HG03378 (cell line): ENCODE results near the gene ANKRD9.
"Not testable (repeated sequence)": the region's sequence is repeated elsewhere in the genome, so short reads cannot be mapped to it uniquely, and the experiment has no call there.

ENCODE experiments used
- ATAC-seq: cut with Tn5 transposase; IDR thresholded peaks from one replicate; pipeline ENCODE4 v1.9.1; 2021; ENCODE audit warnings: mild to moderate bottlenecking, moderate library complexity; ENCODE audit not compliant: unreplicated experiment

Gene ANKRD9, protein sequence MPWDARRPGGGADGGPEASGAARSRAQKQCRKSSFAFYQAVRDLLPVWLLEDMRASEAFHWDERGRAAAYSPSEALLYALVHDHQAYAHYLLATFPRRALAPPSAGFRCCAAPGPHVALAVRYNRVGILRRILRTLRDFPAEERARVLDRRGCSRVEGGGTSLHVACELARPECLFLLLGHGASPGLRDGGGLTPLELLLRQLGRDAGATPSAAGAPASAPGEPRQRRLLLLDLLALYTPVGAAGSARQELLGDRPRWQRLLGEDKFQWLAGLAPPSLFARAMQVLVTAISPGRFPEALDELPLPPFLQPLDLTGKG

DNA sequence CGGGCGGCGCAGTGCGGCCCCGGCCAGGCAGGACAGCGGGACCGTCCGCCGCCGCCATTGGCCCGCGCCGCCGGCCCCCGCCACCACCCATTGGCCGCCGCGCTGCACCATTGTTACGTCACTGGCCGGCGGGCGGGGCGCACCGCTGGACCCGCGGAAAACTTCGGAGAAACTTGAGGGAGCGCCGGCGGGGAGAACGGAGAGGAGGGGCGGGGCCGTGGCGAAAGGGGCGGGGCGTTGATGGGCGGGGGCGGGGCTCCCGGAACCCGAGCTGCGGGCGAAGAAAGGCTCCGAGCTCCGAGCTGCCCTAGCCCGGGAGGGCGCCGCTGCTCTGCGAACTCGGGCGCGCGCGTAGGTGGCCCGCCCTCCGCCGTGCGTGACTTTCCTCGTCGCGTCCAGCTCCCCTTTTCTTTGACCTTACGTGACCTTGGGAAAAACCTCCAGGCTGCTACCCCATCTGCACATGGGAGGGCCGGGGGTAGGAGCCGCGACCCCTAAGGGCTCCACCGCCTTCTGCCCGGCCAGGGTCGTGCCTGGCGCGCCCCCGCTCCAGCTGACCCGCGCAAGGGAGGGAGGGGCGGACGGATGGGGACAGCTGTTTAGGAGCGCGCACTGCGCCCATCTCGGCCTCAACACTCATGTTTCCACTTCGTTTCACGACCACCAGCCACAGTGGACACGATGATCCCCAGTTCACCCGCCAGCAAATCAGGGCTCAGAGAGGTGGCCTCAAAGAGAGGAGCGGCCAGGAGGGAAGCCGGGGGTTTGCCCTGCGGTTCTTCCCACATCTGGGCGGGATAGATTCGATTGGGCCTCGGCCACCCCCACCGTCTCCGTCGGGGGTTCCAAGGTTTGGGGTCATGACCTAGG is at the start of gene ANKRD9:
Gene ANKRD9, minus strand, starts transcription at position 31 of the 870 bp plus-strand sequence. CDS start 1,887 bp downstream, outside the sequence.
- ATAC-seq, result no peak

DNA sequence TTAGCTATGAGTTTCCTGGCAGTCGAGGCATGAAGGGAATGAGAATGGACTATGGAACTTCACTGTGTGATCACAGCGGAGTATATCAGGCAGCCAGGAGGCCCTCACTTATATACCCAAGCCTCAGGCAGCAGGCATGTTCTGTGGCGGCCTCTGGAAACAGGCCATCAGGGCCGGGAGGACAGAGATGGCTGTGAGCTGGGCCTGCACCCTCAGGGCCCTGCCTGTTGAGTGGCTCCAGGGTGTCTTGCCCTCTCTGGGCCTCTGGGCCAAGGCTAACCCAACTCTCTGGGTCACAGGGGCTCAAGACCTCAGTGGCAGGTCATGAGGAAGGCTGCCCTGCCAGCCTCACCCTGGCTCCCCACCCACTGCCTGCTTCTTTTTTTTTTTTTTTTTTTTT is 49.0 kb upstream of the ANKRD9 start:
- ATAC-seq, result no peak

DNA sequence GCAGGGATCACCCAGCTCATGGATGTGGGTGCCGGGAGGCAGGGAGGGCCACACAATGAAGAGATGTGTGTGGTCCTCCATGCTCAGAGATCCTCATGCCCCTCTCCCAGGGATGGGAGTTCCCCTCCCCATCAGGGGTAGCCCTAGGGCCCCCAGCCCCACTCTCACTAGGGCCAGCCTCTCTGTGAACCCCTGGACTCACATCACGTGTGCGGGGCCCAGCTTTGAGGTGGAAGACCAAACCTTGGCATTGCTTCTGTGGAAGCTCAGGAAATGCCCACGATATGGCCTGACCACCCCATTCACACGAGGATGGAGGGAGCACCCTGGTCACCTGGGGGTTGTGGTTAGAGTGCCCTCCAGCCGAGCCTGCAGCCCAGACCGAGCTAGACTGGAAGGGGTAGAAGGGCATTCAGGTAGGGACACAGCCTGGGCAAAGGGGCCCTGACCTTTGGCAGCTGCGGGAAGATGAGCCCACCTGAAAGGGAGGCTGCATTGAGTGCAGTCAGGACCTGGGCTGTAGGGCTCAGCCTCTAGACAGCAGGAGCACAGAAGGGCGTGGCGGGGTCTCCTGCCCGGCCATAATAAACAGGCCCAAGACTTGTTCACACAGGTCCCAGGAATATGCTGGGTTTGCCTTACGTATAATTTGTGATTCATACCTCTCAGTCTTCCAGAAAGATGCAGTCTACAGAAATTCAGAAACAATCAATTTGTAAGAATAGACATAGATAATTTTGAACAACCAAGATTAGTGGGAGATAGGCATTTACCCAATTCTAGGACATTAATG is 48.1 kb upstream of the ANKRD9 start:
- ATAC-seq, result no peak

DNA sequence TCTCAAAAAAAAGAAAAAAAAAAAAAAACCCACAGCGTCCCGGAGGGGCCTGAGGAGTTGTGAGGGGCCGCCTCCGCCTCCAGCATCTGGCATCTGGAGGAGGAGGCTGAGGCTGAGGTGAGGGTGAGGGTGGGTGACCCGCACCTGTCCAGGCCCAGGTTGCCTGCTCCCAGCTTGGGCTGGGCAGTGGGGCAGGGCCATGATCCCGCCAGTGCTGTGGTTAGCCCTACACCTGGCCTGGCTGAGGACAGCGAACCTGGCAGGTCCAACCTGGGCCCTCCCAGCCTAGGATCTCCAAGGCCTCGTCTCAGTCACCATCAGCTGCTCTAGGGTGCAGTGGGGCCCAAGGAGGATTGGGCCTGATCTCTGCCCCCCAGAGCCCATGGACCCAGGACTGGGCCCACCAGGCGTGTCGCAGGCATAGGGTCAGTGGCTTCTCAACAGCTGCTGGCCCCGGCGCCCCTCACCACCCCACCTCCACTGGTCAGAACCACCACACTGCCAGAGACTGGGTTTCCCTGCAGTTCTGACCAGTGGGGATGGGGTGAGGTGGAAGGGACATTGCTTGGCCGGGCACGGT is 46.6 kb upstream of the ANKRD9 start:
- ATAC-seq, result no peak

DNA sequence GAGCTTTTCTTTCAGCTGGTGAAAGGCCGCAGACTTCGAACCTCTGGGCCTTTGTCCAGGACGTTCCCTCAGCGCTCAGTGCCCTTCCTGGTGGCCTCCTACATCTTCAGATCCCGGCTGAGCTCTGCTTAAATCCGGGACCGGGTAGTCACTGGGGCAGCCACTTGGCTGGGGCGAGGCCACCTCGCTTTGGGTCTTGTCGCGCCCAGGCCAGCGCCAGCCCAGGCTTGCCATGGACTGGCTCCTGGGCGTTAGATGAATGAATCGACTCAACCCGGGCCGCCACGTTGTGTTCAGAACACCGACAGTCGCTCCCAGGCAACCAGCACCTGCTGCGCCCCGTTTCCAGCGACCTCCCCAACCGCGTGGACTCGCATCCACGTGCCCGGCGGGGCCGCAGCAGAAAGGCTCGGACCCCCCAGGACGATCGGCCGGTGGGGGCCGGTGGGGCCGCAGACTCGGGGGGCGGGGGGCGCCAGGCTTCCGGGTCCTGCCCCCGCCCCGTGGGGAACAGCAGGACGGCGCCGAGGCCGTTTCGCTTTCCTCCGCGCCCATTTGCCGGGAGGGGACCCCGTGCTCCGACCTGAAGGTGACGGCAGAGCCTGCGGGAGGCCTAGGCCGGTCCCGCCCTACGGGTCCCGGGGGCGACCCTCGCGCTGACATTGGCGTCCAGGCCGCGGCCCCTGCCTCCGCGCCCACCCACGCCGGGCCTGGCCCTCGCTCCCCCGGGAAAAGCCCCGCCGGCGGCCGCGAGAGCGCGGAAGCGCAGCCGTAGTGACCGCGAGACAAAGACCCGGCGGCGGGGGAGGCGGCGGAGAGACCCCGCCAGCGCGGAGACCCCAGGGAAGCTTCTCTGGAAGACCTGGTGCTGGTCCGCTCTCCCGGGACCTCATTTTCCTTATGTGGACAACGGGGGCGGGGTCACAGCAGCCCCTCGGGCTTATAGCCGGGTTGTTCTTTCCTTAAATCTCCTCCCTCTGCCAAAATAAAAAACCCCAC is 45.5 kb upstream of the ANKRD9 start:
- ATAC-seq, result no peak

DNA sequence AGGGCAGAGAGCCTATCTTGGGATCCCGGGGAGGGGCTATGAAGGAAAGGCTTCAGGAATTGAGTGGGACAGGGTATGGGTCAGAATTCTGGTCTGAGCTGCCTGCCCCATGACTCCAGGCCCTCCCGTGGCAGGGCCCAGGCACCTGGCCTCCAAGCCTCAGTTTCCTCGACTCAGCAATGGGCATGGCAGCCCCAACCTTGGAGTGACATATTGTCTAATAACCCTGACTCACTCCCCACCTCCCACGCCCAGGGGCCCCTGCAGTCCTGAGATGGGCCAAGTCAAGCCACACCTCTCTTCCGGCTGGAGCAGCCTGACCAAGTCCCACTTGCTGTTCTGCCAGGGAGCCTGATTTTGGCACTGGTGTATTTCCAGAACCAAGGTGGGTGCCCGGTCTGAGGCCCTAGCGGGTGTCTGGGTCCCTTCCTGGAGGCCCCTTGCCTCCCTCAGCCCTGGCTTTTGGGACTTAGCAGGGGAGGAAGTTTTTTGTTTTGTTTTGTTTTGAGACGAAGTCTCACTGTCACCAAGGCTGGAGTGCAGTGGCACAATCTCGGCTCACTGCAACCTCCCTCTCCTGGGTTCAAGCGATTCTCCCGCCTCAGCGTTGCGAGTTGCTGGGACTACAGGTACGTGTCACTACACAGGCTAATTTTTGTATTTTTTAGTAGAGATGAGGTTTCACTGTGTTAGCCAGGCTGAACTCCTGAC is 42.6 kb upstream of the ANKRD9 start:
- ATAC-seq, result no peak

DNA sequence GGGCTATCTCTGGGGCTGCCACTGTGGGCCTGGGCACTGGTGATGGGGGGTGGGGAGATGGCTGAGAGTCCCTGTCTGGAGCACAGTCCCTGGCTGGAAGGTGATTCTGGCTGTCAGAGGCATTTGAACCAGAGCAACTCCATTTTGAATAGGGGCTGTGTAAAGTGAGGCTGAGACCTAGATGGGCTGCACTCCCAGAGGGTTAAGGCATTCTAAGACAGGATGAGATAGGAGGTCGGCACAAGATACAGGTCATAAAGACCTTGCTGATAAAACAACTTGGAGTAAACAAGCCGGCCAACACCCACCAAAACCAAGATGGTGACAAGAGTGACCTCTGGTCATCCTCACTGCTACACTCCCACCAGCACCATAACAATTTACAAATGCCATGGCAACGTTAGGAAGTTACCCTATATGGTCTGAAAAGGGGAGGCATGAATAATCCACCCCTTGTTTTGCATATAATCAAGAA is 41.4 kb upstream of the ANKRD9 start:
- not testable (repeated sequence) for ATAC-seq

DNA sequence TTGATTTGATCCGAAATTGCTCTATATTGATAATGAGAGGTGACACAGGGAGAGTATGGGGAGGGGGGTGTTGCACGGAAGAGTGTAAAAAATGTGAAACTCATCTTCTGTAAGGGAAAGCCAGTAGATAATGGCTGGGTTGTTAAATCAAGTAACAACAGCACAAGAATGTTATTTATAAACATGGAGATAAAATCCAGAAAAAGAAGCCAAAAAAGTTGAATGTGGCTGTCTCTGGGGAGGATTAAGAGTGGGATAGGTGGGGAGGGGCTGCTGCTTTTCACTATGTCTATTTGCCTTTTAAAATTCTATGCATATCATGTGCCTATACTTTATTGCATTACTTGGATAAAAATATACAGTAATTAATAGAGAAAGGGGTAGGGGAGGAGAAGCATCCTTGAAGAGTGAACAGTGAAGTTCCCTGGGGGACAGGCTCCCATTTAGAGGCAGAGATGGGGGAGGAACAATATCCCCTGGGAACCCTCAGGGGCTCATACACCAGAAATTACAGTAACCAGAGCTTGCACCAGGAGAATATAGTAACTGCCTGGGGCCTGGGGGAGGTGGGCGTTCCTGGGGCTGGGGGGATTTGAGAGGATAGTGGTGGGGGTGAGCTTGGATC is 39.2 kb upstream of the ANKRD9 start:
- ATAC-seq, result no peak

DNA sequence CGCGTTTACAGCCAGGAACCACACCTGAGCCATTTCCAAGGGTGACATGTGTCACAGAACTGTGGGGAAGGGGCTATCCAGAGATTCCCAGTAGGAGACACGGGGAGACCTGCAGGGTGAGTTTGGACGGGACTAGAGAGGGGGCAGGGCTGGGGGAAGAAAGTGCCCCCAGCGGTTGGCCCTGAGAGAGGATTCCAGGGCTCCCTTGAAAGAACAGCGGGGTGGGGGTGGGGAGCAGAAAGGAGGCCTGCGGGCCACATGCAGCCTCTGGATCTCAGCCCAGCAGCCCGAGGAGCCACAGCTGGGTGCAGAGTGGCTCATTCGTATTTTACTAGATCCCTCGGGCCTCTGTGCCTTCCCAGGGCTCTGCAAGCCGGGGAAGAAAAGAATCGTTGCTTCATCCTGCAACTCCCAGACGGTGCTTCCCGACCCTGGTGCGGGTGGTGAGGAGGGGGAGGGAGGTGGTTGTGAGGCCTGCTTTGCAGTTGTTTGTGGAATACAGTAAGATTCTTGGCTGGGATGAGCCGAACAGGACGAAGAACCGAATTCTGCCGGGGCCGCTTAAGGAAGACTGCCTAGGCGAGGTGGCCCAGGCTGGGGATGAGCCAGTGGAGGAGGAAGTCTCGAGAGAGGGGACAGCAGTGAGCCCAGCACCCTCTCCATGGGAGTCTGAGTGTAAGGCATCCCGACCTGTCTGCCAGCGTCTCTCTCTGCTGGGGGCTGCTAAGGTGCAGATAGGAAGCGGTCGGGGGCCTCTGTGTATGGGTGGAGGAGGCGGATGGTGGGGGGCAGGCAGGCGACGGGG is 36.1 kb upstream of the ANKRD9 start:
- no peak for ATAC-seq

DNA sequence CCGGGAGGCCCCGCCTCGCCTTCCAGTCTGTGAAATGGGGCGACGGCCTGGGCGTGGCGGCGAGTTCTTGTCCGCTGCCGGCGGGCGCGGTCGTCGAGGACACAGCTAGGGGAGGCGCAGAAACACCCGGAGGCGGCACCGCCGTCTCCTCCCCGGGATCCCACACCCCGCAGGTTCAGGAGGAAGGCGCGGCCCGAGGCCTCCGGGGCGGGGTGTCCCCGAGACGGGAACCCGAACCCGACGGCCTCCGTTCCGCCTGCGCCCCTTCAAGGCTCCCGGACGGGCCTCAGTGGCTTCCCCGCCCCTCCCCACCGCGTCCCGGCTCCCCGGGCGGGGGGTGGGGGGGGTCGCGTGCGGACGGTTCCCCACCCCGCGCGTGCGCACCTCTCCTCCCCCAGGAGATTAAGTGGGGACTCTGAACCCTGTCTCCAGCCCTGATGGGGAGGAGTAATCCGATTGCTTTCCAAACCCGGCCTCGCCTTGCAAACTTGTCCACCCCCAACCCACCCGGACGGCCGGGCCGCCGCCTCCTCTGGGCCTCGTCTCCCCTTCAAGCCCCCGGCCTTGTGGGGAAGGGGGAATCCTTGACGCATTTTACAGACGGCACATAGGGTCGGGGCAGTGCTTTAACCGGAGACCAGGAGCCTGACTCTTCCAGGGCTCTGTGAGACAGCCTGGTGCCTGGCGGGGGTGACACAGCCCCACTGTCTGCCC is 35.3 kb upstream of the ANKRD9 start:
- no peak for ATAC-seq

DNA sequence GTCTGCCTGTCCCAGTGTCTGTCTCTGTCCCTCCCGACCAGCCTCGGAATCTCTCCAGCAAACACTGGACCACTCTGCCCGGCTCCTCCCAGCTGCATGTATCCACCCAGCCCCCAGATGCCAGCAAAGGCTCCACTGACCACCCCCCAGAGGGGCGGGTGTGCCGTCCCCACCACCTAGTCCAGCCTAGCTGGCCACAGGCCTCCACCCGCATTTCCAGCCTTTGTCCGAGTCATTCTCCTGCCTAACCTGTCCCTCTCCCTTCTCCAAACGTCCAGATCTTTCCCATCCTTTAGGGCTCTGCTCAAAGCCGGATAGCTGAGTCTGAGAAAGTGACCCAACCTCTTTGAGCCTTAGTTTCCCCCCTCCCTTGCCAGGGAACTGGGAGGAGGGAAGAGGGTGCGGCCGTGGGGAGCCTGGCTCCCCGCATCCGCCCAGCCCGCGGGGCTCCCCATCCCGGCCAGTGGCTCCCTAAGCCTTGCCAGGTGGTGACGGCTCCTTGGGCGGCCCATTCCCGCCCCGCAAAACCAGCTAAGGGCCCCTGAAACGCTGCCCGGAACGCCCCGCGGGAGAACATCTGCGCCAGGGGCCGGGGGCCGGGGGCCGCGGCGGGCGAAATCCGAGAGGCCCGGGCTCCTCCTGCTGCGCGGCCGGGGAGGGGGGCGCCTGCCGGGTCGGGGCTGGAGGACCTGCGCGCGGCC is 34.6 kb upstream of the ANKRD9 start:
- no peak for ATAC-seq

DNA sequence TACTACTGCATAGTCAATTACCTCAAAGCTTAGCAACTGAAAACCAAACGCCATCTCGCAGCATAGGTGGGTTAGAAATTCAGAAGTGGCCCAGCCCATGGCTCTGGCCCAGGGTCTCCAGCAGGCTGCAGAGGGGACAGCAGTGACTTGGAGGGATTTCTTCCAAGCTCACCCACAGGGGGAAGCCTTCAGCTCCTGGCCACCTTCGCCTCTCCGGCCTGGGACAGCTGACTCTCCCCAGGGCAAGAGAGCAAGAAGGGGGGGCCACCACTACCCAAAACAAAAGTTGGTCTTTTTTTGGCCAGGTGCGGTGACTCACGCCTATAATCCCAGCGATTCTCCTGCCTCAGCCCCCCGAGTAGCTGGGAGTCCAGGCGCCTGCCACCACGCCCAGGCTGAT is 32.2 kb upstream of the ANKRD9 start:
- ATAC-seq, result no peak

DNA sequence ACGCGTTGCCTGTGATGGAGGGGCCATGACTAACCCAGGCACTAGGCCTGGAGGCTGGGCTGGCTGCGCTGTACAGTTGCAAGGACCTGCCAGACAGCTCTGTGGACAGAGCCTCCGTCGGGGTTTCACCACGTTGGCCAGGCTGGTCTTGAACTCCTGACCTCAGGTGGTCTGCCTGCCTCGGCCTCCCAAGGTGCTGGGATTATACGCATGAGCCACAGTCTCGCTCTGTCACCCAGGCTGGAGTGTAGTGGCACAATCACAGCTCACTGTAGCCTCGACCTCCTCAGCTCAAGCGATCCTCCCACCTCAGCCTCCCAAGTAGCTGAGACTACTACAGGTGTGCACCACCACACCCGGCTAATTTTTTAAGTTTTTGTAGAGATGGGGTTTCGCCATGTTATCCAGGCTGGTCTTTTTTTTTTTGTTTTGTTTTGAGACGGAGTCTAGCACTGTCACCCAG is 31.5 kb upstream of the ANKRD9 start:
- not testable (repeated sequence) for ATAC-seq

DNA sequence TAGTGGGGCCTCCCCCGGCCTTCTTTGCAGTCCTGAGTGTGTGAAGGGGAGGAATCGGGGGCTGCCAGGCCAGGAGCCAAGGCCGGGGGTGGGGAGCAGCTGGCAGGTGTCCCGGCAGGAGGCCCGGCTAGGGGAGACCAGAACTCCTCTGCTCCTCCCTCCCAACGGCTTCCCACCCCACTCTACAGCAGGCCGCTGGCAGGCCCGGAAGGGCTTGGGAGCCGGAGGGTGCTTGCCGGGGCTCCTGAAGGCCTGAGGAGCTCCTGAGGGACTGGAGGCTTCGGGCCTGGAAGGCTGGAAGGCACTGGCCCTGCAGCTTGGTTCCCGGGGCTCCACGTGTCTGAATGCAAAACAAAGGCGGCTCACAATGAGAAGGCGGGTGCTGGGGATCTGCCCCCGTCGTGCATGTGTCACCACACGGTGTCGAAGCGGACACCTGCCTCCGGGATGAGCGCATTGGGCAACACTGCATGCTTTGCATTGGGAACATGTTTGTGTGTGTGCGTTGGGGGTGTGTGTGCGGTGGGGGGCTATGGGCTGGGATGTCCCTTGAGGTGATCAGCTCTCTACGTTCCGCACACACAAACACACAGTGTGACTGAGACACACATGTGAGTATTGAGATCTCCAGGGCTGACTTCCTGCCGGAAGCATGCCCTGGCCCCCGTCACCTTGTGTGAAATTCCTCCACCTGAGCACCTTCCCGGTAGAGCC is 30.9 kb upstream of the ANKRD9 start:
- no peak for ATAC-seq

DNA sequence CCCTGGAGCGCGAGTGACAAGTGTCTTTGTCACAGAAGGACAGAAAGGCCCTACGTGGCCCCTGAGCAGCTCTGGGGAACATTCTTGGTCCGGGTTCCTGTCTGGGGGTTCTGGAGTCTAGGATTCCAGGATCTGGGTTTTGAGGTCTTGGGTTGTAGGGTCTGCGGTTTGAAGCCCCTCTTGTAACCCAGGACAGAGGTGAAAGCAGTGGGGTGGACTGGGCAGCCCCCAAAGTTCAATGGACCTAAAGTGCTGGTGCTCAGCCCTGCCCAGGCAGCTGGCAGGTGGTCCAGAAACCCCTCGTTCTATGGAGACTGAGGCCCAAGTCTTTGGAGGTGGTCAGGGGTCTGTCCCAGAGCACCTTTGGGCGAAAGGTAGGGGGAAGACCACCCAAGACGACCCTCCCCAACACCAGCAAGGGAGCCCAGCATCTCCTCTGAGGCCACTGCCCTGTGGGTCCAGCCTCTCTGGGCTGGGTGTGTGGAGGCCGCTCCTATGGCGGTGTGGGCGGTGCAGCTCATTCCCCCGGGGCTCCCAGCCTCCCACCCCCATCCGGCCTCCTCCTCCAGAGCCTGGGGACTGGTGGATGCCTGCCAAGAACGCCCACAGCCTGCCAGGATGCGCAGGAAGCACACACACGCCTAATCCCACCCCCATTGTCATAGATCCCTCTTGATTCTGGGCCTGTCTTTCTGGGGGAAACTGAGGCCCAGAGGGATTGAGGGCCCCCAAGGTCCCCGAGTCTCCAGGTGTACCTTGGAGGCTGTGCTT is 30.2 kb upstream of the ANKRD9 start:
- ATAC-seq, result no peak
